T-cell (primary cell): ENCODE measurements around the gene IFNA2. TPM values are rescaled to one million over a fixed set of nuclear protein-coding genes. Genes with fewer than 3 reads are reported as not detected.

Source experiments
- ATAC-seq, 4 experiments: fragments of 200-7000 bp in 3 of 4; fragments of 150-1000 bp in 1 of 4; cut with Tn5 transposase; replicated peaks in 1 of 4; 1 replicate in 3 of 4; 2 replicates in 1 of 4; pipeline ENCODE4 v1.10.0; 2021; ENCODE audit warnings: moderate library complexity in 3 of 4, mild to moderate bottlenecking in 2 of 4, moderate number of reproducible peaks in 1 of 4
- CTCF ChIA-PET, 2 donors: fragments of 300-600 bp; sonication (Branson Sonifier 250); formaldehyde crosslinking; loops; one replicate each; lab custom pipeline; 2022; ENCODE audit warnings: antibody characterized with exemption in 2 of 2; lab: Charles Lee
- POLR2A ChIA-PET, 2 donors: fragments of 300-600 bp; sonication (Branson Sonifier 250); formaldehyde crosslinking; loops; one replicate each; lab custom pipeline; 2022; ENCODE audit warnings: antibody characterized with exemption in 2 of 2; lab: Charles Lee
- DNase-seq, 35 experiments: peaks; one replicate each; pipeline versions ENCODE4 v3.0.0 to v3.0.0-alpha.2; 2013 to 2023
- H3K27ac ChIP-seq: one replicate; pipeline ENCODE4 v1.5.1; 2013; ENCODE audit warnings: low read length
- H3K27me3 ChIP-seq, 2 experiments: replicated peaks in 1 of 2; 1 replicate in 1 of 2; 2 replicates in 1 of 2; pipeline versions ENCODE4 v1.6.1 to v1.7.0; 2013; ENCODE audit warnings: low read length in 1 of 2, mixed read lengths in 1 of 2; ENCODE audit not compliant: control insufficient read depth in 2 of 2, insufficient read depth in 2 of 2; ENCODE audit errors: extremely low read depth in 1 of 2
- H3K36me3 ChIP-seq, 2 donors: 1 replicate in 1 of 2; 2 replicates in 1 of 2; pipeline versions ENCODE4 v1.6.1 to v1.7.0; 2013; ENCODE audit warnings: low read length in 1 of 2; ENCODE audit not compliant: control insufficient read depth in 2 of 2, insufficient read depth in 1 of 2; ENCODE audit errors: extremely low read depth in 1 of 2
- H3K4me1 ChIP-seq, 2 experiments: 1 replicate in 1 of 2; 2 replicates in 1 of 2; pipeline versions ENCODE4 v1.6.1 to v1.7.0; 2013; ENCODE audit warnings: low read length in 2 of 2, mixed read lengths in 1 of 2; ENCODE audit not compliant: insufficient read depth in 2 of 2, control insufficient read depth in 1 of 2; ENCODE audit errors: extremely low read depth in 1 of 2
- H3K4me3 ChIP-seq, 2 donors: 1 replicate in 1 of 2; 2 replicates in 1 of 2; pipeline versions ENCODE4 v1.5.1 to v1.7.0; 2013; ENCODE audit warnings: mild to moderate bottlenecking in 2 of 2, low read length in 1 of 2, moderate library complexity in 1 of 2; ENCODE audit not compliant: control insufficient read depth in 1 of 2; ENCODE audit errors: extremely low read depth in 1 of 2
- H3K9me3 ChIP-seq: 2 replicates; pipeline ENCODE4 v1.7.0; 2013
- H3K27ac Mint-ChIP-seq, 2 donors: one replicate each; pipeline ENCODE4 v1.8.0; 2020 to 2021; ENCODE audit warnings: mild to moderate bottlenecking in 2 of 2, mixed read lengths in 2 of 2
- H3K27me3 Mint-ChIP-seq, 2 donors: one replicate each; pipeline ENCODE4 v1.8.0; 2021 to 2022; ENCODE audit warnings: mixed read lengths in 2 of 2
- H3K36me3 Mint-ChIP-seq: one replicate; pipeline ENCODE4 v1.8.0; 2021; ENCODE audit warnings: mixed read lengths
- H3K4me1 Mint-ChIP-seq, 3 donors: one replicate each; pipeline ENCODE4 v1.8.0; 2020 to 2022; ENCODE audit warnings: mixed read lengths in 3 of 3, mild to moderate bottlenecking in 1 of 3
- H3K4me3 Mint-ChIP-seq, 3 donors: one replicate each; pipeline ENCODE4 v1.8.0; 2020 to 2022; ENCODE audit warnings: mild to moderate bottlenecking in 3 of 3, mixed read lengths in 3 of 3, moderate library complexity in 3 of 3
- H3K9me3 Mint-ChIP-seq, 3 donors: one replicate each; pipeline ENCODE4 v1.8.0; 2020 to 2022; ENCODE audit warnings: mixed read lengths in 3 of 3
- WGBS: methylation state at CpG from one replicate; pipeline ENCODE4 v1.1.5; 2013; ENCODE audit warnings: missing lambda C conversion rate; ENCODE audit not compliant: insufficient coverage; 5-methylcytosine and 5-hydroxymethylcytosine counted together
- total RNA-seq, 35 experiments: library from RNA in 6 of 35; stranded (reverse) in 6 of 35; fragments of 120-200 nt in 1 of 35; gene quantifications; one replicate each; pipeline versions ENCODE4 v1.2.1 to v1.2.4 and lab custom pipeline; 2013 to 2026

IFNA2 gene
- total RNA-seq, 5 donors from 2014 or later (not counting 1 experiment from before 2014, with no cell fraction given) = not detected

- no peaks in the 10 kb centered on the region for H3K27me3 ChIP-seq
- Mint-ChIP-seq H3K9me3 (no peaks in the 10 kb centered on the region), H3K27me3 (peaks cover 0 to 2% of the 10 kb centered on the region in 2 donors), H3K4me1 (peaks cover 57 to 60% (median 57%) of the 10 kb centered on the region in 3 donors), H3K36me3 (peaks cover 16% of the 10 kb centered on the region), H3K4me3 (peak within 1 kb of the TSS; percentile 88 to 93 (median 89)), H3K27ac (peak within 1 kb of the TSS; percentile 94)
- WGBS = 0% methylated on average over 48 of the region's 55 CpGs
- peak; percentile 69 to 92 (median 79) for DNase-seq
- peak; percentile 86 to 91 (median 88) for ATAC-seq
- CTCF ChIA-PET = interaction anchor here (0.7 to 2.1 kb wide), 15 partner anchors 8 to 137 kb away, joined by 3 to 38 read pairs (median 4); no protein-coding TSS in a partner anchor
- peaks cover 0 to 25% of the 10 kb centered on the region in 2 donors for H3K36me3 ChIP-seq
- no peaks in the 10 kb centered on the region for H3K9me3 ChIP-seq
- POLR2A ChIA-PET = interaction anchor here (0.6 to 1.3 kb wide), 7 partner anchors 8 to 460 kb away, joined by 3 to 10 read pairs (median 3); no protein-coding TSS in a partner anchor
- peaks cover 16 to 26% of the 10 kb centered on the region in 2 experiments for H3K4me1 ChIP-seq
- peak within 1 kb of the TSS; percentile 91 to 99 for H3K4me3 ChIP-seq
- H3K27ac ChIP-seq = peak within 1 kb of the TSS; percentile 98
Observed at GRCh38 chr9:21334701-21335632, 50.2 kb downstream of the IFNA2 start, which contains the start of gene KLHL9. TSS of gene KLHL9 (minus strand) at chr9:21335404. CDS start at chr9:21334859, 545 bp downstream.

Other genes with a start within 250 kb of the IFNA2 start
- not detected for gene IFNW1, start 243.6 kb downstream of the IFNA2 start, total RNA-seq
- gene IFNA21, start 218.7 kb downstream of the IFNA2 start, total RNA-seq = not detected
- gene IFNA4, start 197.8 kb downstream of the IFNA2 start, total RNA-seq = not detected
- not detected for gene IFNA7, start 183.2 kb downstream of the IFNA2 start, total RNA-seq
- gene IFNA10, start 178.3 kb downstream of the IFNA2 start, total RNA-seq = not detected
- not detected for gene IFNA16, start 168.1 kb downstream of the IFNA2 start, total RNA-seq
- not detected for gene IFNA17, start 157.2 kb downstream of the IFNA2 start, total RNA-seq
- gene IFNA14, start 145.4 kb downstream of the IFNA2 start, total RNA-seq = not detected
- gene IFNA5, start 80.1 kb downstream of the IFNA2 start, total RNA-seq = under 1 TPM in 1 of 5 donors, not detected in 4; 0.29 TPM
- 10 to 100 TPM; 14.1 to 27.7 (median 26.0) TPM for gene KLHL9, start 50.0 kb downstream of the IFNA2 start, total RNA-seq
- not detected for gene IFNA6, start 34.5 kb downstream of the IFNA2 start, total RNA-seq
- gene IFNA13, start 17.3 kb downstream of the IFNA2 start, total RNA-seq = not detected
- gene IFNA8, start 23.7 kb upstream of the IFNA2 start, total RNA-seq = not detected
- not detected for gene IFNA1, start 55.0 kb upstream of the IFNA2 start, total RNA-seq
- under 1 TPM in 2 of 5 donors, not detected in 3; 0.16 to 0.25 TPM for gene IFNE, start 96.9 kb upstream of the IFNA2 start, total RNA-seq